GM12892 (cell line): ENCODE measurements around the gene P4HB.
A peak's percentile ranks its signal among the peaks of the same experiment; 100 is the strongest.

Experiments
- DNase-seq: peaks from one replicate; pipeline ENCODE4 v3.0.0; 2011; ENCODE audit not compliant: insufficient read length
- FAIRE-seq: peaks from 2 replicates; lab custom pipeline; 2011; peaks lifted over from hg19 to GRCh38; lab: Jason Lieb, UNC
- POLR2A ChIP-seq: IDR thresholded peaks from 2 replicates; pipeline ENCODE4 v1.6.1; 2011; ENCODE audit warnings: low read depth, low read length, control low read depth
- POLR2AphosphoS5 ChIP-seq: IDR thresholded peaks from 2 replicates; pipeline ENCODE4 v1.6.1; 2011; ENCODE audit warnings: low read depth, low read length, control low read depth
- TAF1 ChIP-seq: IDR thresholded peaks from 2 replicates; pipeline ENCODE4 v1.6.1; 2011; ENCODE audit warnings: low read depth, mild to moderate bottlenecking, control low read depth, low read length, borderline replicate concordance

The P4HB gene

DNA sequence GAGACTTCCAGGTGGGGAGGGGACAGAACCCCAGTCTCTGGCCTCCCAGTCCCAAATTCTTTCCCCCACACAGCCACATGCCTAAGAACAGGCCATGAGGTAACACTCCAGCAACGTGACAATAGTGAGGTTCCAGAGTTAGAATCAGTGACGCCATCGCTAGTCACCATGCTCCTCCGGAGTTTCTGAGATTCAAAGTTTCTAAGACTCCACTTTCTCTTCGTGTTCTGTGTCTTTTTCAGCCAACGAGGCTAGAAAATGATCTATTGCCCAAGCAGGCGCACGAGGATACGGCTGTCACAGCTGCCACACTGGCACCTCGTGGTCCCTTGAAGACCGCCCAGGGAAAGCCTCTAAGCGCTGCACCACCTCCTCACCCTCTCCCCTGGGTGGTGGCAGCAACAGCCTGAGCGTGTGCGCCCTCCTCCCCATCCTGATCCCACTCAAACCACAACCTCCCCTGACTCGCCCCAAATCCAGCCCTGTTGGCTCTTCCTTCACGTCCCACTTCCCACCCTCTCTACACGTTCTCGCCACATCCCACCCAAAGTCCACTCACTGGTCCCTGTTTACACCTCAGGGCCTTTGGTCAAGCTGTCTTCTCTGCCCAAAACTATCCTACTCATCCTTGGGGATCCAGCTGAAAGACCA lies 28.3 kb downstream of the P4HB start:
- no peak for DNase-seq
- FAIRE-seq, result peak; percentile 77
- TF ChIP-seq POLR2AphosphoS5, result no peak
- TF ChIP-seq TAF1, result no peak

DNA sequence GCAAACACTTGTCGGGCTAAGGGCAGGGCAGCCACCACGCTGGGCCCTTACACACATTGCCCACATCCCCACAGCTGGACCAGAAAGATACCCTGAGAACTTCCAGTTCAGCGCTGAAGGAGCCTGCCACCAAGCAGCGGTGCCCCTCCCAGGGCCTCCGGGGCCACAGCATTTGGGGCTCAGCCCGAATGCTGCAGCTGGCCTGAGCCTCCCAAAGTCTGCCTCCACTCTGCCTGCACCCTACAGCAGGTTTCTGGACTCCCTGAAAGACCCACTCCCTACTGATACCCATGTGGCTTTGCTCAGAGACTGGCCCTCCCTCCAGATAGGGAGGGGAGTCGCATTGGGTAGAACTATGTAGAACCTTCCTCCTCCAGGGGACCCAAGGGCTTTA lies 28.8 kb downstream of the P4HB start:
- FAIRE-seq (no peak), DNase-seq (no peak)
- TF ChIP-seq POLR2A (no peak), TAF1 (no peak), POLR2AphosphoS5 (no peak)

DNA sequence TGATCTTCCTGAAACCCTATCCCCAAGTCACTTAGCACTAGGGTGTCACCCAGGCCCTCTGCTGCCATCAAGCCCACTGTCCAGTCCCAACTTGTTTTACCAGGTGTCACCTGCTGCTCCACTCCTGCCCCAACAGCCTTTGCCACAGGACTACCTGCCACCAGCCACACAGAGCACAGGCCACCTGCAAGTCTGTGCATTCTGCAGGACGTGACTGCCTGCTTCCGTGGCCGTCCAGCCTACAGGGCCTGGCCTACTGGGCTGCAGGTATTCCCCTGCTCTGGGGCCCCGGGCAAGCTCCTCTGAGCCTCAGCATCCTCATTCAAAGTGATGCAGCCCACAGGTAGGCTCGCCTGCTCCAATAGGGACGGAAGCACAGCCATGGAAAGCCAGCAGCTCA lies 30.5 kb downstream of the P4HB start:
- FAIRE-seq, result no peak
- TF ChIP-seq TAF1 (no peak), POLR2A (no peak), POLR2AphosphoS5 (no peak)
- no peak for DNase-seq

DNA sequence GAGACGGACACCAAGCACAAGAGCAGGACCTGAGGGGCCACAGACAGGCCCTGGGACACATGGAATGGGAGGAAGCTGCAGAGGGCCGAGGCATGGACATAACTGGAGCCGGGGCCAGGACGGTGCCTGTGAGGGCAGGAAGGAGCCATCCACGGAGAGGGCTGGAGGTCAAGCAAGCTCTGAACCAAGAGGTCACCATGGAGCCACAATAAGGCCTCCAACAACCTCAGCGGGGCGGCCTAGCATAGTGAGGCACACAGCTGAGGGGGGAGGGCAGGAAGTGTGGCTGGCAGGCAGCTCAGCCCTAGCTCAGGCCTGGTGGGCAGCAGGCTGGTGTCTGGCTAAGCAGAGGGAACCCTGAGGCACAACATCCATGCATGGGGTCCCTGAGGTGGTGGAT lies 31.7 kb downstream of the P4HB start:
- no peak for DNase-seq
- TF ChIP-seq POLR2AphosphoS5, result no peak
- TF ChIP-seq POLR2A, result no peak
- TF ChIP-seq TAF1, result no peak
- no peak for FAIRE-seq

DNA sequence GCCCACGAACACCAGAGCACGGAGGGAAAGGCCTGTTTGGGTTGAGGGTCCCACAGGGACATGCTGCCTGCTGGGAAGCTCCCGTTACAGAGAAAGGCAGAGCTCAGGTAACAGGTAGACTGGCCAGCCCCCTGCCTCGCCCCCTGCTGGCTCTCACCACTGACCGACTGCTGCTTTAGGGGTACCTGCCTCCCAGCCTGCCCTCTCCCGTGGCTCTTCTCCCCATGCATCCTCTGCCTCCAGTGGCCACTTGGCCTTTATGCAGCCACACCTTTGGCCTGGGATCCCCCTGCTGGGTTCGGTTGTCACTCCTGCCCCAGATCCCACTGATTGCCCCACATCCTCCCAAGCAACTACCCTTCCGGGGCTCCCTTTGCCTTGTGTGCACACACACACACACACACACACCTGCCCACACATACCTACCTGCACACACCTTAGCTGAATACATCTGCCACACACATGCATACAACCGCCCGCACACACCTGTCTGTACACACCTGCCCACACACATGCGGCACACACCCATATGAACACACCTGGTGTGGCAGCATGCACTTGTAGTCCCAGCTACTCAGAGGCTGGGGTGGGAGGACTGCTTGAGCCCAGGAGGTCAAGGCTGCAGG lies 34.4 kb downstream of the P4HB start:
- FAIRE-seq (no peak), DNase-seq (no peak)
- TF ChIP-seq TAF1 (no peak), POLR2A (no peak), POLR2AphosphoS5 (no peak)

DNA sequence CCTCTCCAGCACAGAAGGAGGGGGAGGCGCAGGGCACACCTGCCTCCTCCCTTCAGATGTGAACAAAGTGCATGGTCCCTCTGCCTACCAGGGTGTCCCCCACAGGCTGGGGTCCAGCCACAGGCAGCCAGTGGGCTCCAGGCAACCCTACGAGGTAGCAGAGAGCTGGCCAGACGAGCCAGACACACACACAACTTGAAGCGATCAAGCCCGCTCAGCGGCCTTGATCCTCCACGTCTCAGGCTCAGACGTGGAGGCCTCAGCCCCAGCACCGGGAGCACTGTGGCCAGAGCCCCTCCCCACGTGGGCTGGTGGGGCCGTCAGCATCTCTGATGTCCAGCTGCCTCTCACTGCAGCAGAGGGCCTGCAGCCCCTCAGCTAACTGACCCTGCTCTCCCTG lies 35.7 kb downstream of the P4HB start:
- FAIRE-seq, result no peak
- TF ChIP-seq TAF1, result no peak
- no peak for TF ChIP-seq POLR2A
- no peak for DNase-seq

DNA sequence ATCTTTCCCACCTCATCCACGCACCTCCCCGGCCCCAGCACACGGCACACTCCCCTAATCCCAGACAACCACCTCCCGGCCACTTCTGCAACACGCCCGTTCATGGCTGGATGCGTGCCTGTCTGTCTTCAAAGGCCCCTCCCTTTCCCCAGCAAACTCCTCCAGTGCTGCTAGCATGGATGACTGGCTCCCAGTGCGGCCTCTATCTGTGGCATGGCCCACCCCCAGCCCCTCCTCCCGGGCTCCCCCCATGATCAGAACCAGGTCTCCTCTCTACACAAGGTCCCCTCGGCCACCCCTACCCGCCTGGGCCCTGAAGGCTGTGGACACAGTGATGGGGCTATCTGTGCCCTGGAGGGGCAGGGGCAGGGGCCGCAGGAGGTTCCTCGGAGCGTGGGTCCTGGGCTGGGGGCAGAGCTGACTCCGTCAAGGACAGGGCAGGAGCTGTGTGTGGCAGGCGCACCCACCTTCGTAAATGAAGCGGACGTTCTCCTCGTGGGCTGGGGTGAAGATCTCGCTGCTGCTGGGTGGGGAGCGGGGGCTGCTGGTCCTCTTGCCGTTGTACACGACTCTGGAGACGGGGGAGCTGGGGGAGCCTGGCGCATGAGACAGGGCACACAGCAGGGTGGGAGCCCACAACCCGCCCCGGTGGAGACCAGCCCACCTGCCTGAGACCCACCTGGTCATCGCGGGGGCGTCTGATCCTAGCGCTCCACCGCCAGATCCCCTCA lies 36.4 kb downstream of the P4HB start:
- TF ChIP-seq POLR2AphosphoS5 (no peak), TAF1 (no peak), POLR2A (no peak)
- FAIRE-seq, result no peak
- DNase-seq, result no peak

DNA sequence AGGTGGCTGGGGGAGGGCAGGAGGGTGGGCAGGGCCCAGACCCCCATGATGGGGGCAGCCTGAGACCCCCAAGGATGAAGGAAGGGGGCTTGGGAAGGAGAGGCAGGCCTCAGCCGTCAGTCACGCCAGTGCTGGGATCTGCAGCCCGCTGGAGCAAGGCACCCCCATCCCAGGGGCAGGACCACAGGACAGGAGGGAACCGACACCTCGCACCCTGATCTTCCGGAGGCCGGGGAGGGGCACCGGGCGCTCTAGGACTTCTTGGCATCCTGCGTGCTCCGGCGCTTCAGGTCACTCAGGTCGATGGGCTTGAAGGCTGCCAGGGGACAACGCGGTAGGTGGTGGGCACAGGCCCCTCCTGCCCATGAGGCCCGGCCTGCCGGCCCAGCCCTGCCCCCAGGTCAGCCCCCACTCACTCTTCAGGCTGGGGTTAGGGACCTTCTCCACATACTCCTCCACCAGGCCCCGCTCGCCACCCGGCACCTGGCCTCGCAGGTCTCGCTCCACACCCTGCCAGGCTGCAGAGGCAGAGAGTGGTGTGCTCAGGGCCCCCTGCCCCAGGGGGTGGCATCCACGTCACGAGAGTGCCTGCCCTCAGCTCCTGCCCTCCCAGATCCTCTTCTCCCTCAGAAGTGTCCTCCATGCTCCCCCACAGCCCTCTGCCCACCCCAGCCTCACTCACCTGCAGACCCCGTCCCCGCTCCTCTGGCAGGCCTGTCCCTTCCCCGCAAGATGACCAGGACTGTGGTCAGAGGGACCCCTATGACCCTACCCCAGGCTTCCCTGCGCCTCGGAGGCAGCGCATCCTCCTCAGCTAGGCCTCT lies 37.1 kb downstream of the P4HB start:
- FAIRE-seq (no peak), DNase-seq (no peak)
- TF ChIP-seq POLR2A, result no peak

DNA sequence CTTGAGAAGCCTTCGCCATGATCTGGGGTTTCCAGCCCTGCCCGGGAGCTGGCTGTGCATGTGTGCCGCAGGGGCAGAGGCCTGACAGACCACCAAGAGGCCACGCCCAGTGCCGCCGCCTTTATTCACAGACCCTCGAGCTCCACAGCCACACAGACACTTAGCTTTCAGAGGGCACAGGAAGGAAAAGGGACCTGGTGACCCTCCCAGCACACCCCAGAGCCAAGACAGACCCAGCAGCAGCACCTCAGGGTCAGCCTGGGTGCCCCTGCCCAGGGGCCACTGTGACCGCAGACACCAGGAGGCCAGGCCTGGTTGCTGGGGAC lies 38.1 kb downstream of the P4HB start:
- TF ChIP-seq POLR2A (no peak), POLR2AphosphoS5 (no peak), TAF1 (no peak)
- no peak for DNase-seq
- FAIRE-seq, result no peak

DNA sequence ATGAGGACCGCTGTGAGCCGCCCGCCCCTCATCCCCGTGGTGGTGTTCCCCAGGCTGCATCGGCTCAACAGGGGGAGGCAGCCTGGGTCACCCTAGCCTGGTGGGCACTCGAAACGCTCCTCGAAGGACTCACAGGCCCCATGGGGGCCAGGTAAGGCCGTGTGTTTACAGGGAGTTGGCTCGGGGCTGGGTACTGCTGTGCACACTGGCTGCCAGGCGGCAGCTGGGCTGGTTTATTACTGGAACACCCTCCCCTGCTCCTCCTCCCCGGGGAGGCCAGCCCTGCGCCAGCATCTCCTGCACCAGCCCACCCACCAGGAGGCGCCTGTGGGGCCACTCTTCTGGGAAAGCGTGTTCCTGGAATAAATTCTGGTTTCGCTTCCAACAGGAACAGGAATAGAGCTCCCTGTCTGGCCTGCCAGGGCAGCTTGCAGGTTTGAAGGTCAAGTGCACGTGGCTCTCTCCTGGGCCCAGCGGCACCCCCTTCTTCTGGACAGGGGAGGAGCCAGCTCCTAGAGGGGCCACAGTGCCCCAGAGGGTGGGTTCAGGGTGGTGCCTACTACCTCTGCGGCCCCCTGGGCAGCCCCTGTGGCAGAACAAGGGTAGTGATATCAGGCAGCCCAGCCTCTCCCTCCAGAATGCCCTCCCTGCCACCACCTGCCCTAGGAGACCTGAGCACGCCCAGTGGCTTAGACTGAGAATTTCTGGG lies 38.6 kb downstream of the P4HB start:
- no peak for DNase-seq
- no peak for FAIRE-seq
- TF ChIP-seq POLR2A (no peak), POLR2AphosphoS5 (no peak), TAF1 (no peak)

DNA sequence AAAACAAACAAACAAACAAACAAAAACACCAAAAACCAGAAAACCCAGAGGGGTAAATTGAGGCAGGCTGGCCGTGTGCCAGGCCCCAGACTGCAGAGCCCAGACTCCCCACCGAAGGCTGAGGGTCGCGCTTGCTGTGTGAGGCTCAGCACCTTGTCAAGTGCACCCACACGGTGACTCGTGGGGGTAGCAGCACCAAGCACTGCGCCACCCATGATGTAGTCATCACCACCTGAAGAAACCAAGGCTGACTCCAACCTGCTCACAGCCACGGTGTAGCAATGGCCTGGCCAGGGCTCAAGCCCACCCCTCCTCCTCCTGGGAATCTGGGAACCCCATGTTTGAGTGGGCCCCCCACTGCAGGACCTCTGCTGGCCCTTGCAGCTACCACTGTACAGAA lies 39.2 kb downstream of the P4HB start:
- FAIRE-seq (no peak), DNase-seq (no peak)
- no peak for TF ChIP-seq POLR2AphosphoS5
- TF ChIP-seq POLR2A, result no peak
- TF ChIP-seq TAF1, result no peak
